GM10266 (cell line): ENCODE data around the gene SOS1.
"Not testable (repeated sequence)": the region's sequence is repeated elsewhere in the genome, so short reads cannot be mapped to it uniquely, and the experiment has no call there.

Experiments
- DNase-seq: peaks from one replicate; pipeline ENCODE4 v3.0.0; 2012; ENCODE audit errors: extremely low spot score
- TF ChIP-seq, protein P1 (sequence below): IDR thresholded peaks from 2 replicates; pipeline ENCODE4 v1.5.1; 2012; ENCODE audit warnings: mild to moderate bottlenecking, low read depth; ENCODE audit not compliant: control insufficient read depth, insufficient read depth; ENCODE audit errors: missing control alignments

SOS1 gene

DNA sequence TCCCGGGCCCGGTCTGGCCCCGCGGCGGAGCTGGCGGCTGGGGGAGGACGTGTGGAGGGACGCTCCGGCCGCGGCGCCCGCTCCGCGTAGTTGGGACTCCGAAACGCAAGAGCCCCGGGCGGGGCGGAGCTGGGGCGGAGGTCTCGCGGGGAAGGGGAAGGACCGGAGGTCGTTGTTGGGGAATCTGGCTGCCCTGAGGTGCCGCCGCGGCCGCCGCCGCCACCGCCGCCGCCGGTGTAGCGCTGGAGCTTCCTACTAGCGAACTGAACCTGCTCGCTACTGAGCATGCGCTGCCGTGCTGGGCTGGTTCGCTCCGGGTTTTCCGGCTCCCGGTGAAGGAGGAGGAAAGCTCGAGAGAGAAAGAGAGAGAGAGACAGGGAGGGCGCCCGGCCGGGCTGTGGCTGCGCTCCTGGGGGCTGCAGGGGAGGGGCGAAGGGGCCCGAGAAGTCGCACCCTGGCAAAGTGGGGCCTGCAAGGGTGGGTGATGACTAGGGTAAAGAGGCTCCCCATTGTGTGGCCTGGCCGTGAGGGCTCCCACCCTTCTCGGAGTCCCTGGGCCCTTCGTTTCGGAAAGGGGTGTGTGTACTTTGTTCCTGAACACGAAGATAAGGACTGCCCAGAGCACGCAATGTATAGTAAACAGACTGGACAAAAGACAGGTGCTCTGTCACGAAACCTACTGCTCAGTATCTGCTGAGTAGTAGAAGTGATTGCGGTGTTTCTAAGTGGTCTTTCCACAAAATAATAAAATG lies at the start of gene SOS1:
Gene SOS1 (minus strand): TSS at position 281 of the 752 bp plus-strand sequence. CDS start 629 bp downstream, outside the sequence.
- TF ChIP-seq, protein P1, sequence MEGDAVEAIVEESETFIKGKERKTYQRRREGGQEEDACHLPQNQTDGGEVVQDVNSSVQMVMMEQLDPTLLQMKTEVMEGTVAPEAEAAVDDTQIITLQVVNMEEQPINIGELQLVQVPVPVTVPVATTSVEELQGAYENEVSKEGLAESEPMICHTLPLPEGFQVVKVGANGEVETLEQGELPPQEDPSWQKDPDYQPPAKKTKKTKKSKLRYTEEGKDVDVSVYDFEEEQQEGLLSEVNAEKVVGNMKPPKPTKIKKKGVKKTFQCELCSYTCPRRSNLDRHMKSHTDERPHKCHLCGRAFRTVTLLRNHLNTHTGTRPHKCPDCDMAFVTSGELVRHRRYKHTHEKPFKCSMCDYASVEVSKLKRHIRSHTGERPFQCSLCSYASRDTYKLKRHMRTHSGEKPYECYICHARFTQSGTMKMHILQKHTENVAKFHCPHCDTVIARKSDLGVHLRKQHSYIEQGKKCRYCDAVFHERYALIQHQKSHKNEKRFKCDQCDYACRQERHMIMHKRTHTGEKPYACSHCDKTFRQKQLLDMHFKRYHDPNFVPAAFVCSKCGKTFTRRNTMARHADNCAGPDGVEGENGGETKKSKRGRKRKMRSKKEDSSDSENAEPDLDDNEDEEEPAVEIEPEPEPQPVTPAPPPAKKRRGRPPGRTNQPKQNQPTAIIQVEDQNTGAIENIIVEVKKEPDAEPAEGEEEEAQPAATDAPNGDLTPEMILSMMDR, result no peak
- peak; percentile 93 for DNase-seq

DNA sequence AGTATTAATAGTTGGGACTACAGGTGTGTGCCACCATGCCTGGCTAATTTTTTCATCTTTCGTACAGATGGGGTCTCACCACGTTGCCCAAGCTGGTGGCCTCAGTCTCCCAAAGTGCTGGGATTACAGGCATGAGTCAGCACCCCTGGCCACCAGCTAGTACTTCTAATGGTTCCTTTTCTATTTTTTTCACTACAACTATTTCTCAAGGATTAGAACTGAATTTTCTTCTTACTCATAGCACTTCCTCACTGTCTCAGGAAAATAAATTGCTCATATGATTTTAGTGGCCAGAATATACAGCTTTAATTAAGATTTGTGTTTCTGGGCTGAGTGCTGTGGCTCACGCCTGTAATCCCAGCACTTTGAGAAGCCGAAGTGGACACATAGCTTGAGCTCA lies 43.2 kb upstream of the SOS1 start:
- no peak for DNase-seq
- TF ChIP-seq, protein P1, result no peak

DNA sequence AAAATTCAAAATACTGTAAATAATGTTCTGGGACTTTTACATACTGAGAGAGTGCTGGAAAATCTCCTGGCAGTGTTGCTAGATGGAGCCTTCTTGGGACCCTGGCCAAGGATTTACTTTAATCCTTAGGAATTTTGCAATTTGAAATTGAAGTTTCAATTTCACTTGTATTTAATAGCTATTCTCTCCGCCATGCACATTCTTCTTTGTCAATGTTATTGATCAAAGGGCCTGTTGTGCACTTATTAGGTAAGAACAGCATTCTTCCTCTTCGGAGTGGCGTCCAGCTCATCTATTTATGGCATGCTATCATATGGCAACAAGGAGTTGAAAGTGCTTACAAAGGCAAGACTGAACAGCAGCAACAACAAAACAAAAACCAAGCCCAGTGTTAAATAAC lies 40.1 kb upstream of the SOS1 start:
- TF ChIP-seq, protein P1, result no peak
- DNase-seq, result no peak

DNA sequence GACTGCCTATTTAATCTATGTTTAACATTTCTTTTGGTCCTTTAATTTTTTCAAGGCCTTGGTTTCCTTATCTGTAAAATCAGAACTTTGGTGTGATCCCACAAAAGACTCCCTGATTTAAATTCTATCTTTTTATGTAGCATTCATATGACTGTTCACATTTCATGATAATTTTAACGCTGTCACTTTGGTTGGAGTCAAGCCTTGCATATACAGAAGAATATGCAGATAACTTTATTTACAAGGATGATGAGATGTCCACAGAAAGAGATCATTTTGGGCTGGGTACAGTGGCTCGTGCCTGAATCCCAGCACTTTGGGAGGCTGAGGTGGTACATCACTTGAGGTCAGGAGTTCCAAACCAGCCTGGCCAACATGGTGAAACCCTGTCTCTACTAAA lies 38.4 kb upstream of the SOS1 start:
- no peak for DNase-seq
- TF ChIP-seq, protein P1, result no peak

DNA sequence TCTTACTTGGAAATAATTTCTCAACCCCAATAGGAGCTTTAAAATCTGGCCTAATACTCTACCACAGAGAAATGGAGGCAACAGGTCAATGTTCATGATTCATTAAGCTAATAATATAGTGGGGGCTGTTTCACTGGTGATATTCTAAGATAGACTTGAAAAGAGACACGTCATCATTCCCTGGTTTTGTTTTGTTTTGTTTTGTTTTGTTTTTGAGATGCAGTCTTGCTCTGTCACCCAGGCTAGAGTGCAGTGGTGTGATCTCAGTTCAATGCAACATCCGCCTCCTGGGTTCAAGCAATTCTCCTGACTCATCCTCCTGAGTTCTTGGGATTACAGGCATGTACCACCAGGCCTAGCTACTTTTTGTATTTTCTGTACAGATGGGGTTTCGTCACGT lies 37.5 kb upstream of the SOS1 start:
- no peak for DNase-seq
- TF ChIP-seq, protein P1, result no peak

DNA sequence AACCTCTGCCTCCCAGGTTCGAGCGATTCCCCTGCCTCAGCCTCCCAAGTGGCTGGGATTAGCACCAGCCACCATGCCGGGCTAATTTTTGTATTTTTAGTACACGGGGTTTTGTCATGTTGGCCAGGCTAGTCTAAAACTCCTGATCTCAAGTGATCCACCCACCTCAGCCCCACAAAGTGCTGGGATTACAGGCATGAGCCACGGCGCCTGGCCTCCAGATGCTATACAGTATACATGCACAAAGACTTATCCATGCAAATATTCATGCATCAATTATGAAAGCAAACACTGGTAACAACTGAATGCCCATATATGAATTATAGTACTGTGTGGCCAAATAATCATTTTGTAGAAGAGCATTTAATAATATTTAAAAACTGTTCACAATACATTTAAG lies 36.0 kb upstream of the SOS1 start:
- TF ChIP-seq, protein P1, result no peak
- DNase-seq, result no peak

DNA sequence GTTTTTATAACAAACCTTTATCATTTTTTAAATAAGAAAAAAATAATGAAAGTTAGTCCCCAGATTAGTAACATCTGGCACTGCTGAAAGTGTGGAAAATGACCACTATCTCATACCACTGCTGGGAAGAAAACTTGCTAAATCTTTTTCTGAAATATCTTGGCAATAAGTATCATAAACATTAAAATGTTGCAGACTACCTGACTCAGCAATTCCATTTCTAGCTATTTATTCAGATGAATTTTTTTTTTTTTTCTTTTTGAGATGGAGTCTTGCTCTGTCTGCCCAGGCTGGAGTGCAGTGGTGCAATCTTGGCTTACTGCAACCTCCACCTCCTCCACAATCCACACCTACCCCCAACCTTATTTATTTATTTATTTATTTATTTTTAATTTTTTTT lies 35.3 kb upstream of the SOS1 start:
- TF ChIP-seq, protein P1, result no peak
- DNase-seq, result no peak

DNA sequence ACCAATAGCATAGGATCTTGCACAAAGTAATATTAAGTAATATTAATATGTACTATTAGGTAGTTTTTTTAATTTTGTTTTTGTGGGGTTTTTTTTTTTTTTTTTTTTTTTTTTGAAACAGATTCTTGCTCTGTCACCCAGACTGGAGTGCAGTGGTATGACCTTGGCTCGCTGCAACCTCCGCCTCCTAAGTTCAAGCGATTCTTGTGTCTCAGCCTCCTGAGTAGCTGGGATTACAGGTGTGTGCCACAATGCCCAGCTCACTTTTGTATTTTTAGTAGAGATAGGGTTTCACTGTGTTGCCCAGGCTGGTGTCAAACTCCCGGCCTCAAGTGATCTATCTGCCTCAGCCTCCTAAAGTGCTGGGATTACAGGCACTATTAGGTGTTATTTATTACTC lies 34.7 kb upstream of the SOS1 start:
- DNase-seq, result not testable (repeated sequence)
